Suppressor macrophage (primary cell): ENCODE data around the gene UBE2J2.
A peak's percentile ranks its signal among the peaks of the same experiment; 100 is the strongest.
"Not testable (repeated sequence)": the region's sequence is repeated elsewhere in the genome, so short reads cannot be mapped to it uniquely, and the experiment has no call there.

ENCODE experiments used
- DNase-seq, 4 experiments: peaks; one replicate each; pipeline ENCODE4 v3.0.0-alpha.2; 2020 to 2022

The UBE2J2 gene

DNA sequence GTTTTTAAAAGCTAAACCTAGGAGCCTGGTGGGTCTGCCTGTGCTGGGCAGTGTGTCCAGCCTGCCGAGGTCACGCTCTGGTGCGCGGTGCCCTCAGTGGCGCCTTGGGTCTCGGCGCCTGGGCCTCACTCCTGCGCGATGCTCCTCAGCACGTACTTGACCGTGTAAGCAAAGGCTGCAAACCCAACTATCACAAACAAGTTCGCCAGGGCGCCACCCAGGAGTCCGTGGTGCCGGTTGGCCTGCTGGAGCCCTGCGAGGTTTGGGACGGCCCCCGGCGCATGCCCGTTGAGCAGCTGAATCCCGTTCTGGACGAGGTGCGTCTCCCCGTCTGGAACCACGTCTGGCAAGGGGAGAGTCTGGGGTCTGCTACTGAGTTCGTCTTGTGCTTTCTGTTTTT, 18.6 kb downstream of the UBE2J2 start:
- DNase-seq, result no peak

DNA sequence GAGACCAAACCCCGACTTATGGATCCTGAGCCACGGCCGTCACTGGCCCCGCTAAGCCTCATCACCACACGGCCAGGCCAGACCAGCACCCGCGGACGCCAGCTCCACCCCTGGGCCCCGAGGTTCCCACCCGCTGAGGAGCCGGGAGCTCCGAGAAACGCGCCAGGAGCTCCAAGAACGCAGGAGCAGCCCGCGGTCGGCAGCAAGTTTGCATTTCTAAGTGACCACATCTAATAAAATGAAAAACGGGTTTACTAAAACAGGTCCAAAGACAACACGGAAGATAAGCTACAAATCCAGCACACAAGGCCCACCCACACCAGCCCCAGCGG, 19.0 kb downstream of the UBE2J2 start:
- no peak for DNase-seq

DNA sequence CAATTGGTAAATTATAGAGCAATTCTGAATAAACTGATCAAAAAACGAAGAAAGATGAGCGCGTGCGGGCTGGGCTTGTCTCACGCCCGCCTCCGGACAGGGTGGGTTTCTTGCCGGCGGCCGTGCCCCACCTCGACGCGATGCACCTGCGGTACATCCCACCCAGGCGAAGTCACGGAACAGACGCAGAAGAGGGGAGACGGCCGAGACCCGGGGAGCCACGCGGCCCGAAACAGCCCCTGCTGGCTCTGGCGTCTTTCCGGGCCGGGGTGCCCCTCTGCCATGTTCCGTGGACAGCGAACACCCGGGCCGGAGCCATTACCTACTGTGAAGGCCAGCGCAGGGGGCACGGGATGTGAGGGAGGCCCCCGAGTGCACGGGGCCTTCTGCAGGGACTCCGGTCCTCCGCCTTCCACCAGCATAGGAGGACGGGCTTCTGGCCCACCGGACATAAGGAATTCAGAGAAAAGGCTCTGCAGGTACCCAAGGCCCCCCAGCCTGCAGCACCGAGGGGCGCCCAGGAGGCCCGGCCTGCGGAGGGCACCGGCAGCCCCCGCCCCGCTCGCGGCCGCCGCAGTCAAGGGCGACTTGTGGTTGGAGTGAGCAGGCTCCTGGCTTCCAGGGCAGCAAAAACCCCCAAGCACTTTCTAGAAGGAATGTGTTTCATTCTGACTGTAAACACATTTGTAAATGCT, 19.5 kb downstream of the UBE2J2 start:
- DNase-seq, result no peak

DNA sequence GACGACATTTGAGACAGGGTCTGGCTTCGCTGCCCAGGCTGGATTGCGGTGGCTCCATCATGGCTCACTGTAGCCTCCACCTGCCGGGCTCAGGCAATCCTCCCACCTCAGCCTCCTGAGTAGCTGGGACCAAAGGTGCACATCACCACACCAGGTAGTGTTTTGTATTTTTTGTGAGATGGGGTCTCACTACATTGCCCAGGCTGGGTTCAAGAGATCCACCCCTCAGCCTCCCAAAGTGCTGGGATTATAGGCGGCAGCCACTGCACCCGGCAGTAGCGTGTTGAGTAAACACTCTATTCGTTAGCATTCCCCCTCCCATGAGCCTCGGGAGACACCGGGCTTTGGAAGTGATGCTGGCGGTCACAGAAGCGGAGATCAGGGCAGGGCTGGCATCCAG, 20.3 kb downstream of the UBE2J2 start:
- no peak for DNase-seq

DNA sequence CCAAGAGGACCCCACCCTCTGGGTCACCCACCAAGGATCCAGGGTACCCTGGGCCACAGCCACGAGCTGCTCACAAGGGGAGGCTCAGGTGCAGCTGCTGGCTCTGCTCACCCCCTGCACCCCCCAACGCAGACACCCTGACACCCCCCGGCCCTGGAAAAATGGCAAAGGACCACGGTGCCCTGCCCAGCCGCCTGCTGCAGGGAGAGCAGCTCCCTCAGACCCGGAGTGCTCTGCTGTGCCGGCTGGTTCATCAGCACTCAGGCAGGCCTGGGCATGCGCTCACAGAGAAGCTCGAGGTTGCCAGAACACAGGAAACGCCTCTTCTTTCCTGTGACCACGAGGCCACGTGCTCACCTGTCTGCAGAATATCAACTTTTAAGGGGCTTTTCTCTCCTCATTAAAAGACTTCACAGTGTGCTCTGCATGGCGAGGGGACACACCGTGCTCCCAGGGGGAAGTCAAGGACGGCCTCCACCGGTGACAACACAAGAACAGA, 22.8 kb downstream of the UBE2J2 start:
- DNase-seq, result peak in 1 of 4 experiments; percentile 8

DNA sequence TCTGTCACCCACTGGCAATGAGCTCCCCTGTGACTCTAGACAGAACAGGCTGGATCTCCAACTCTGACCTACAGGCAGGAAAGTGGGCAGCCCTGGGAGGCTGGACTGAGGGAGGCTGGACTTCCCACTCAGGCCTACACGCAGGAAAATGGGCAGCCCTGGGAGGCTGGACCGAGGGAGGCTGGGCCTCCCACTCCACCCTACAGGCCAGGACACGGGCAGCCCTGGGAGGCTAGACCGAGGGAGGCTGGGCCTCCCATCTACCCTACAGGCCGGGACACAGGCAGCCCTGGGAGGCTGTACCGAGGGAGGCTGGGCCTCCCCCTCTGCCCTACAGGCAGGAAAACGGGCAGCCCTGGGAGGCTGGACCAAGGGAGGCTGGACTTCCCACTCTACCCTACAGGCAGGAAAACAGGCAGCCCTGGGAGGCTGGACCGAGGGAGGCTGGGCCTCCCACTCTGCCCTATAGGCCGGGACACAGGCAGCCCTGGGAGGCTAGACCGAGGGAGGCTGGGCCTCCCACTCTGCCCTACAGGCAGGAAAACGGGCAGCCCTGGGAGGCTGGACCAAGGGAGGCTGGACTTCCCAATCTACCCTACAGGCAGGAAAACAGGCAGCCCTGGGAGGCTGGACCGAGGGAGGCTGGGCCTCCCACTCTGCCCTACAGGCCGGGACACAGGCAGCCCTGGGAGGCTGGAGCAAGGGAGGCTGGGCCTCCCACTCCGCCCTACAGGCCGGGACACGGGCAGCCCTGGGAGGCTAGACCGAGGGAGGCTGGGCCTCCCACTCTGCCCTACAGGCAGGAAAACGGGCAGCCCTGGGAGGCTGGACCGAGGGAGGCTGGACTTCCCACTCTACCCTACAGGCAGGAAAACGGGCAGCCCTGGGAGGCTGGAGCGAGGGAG, 25.4 kb downstream of the UBE2J2 start:
- DNase-seq, result not testable (repeated sequence)

DNA sequence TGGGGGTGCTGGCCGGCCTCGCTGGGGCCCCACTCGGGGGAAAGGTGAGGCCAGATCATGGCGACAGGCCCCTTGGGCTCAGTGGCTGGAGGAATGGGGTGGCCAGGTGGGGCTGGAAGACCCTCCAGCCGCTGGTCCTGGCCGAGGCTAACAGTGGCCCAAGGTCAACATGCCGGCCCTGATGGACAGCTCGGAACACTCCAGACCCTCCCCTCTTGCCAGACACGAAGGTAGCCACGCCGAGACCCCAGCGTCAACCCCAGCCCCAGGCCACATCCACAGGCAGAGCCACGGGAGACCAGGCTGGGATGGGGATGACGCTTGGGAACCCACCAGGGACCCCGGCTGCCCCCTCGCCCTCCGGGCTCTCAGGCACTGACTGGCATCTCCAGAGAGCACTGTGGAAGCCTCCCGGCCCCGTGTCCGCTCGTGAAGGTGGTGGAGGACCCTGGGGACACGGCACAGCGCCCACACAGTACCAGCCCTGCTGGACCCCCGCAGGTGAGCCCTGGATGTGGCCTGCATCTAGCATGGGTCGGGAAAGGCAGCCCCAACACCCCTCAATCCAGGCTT, 26.2 kb downstream of the UBE2J2 start:
- no peak for DNase-seq

DNA sequence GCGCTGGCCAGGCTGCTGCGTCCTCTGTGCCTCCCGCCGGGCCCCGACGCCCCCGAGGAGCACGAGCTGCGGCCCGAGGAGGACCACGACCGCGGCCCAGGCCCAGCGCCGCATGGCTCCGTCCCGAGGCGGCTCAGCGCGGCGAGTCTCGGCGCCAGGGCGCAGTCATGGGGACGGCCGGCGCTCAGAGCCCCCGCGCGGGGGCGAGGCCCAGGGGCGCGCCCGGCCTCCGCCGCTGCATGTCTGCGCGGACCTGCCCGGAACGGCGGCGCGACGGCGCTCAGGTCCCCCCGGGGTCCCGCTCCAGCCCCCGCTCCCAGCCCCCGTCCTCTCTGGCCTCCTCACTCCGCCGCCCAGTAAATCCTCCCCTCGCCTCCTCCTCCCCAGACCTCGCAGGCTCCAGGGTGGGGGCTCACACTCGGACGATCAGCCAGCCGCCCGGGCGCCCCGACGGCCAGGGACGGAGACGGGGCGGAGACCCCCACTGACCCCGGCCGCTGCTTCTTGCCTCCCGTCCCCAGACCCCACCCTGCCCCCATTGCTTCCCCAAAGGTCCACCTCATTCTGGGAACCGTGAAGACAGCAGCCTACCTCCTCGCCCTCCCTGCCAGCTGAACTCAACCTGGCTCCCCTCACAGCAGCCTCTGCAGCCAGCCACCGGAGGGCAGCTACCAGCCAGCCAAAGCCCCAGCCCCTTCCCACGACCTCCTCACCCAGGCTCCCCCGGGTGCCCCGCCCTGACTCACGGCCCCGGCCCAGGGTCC, 26.9 kb downstream of the UBE2J2 start, which contains the start of gene C1QTNF12:
TSS of gene C1QTNF12 (minus strand) at position 146 of the 764 bp plus-strand sequence. CDS start at position 114, 32 bp downstream.
- no peak for DNase-seq

DNA sequence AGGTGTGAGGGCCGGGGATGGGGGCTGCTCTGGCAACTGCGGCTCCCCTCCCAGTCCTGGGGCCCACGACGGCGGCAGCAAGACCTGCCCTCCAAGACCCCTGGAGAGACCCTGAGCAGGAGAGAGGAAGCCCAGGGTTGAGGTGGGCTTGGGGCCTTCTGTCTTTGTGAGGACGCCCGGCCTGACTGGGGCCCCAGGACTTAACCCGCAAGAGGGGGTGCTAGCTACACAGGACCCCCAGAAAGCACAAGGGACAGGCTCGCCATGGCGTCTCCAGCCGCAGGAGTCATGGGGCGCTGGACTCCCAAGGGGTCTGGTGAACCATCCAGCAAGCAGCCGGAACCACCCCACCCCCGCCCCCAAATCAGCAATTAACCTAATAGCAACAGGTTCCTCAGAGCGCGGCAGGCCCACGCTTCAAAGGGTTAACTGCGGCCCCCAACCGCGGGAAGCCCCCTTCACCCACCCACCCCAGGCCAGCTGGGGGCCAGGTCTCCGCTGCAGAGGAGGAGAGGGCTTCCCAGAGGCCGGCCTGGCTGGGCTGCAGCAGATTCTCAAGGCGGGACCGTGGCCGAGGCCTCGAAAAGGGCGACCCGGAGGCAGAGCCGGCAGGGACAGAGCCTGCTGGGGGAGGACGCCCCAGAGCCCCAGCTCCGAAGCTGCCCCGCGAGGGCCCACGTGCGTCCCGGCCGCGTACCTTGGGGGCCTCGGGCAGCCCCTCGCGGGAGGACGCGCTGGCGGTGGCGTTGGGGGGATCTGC, 27.7 kb downstream of the UBE2J2 start:
- no peak for DNase-seq

DNA sequence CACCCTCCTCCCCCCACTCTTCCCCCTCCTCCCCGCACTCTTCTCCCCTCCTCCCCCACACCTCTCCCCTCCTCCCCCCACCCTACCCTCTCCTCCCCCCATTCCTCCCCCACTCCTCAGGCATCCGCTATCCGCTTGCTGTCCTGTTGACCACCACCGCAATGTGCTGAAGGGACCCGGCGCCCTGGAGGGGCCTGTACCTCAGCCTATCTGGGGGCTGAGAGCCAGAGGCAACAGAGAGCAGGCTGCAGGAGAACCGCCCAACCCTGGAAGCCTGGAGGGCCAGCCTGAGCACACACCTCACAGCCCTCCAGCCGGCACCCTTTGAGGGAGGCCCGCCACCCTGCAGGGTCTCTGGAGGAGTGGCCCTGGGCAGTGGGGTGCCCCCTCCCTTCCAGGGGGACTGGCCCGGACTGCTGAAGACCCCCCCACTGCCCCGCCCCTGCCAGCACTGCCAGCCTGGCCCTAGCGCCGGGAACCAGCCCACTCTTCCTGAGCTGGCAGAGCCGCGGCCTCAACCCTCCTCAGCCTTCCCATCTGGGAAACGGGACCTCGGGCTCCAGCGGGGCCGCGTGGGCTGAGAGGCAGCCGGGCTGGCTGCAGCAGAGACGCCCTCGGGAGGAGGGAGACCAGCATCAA, 28.4 kb downstream of the UBE2J2 start:
- DNase-seq, result no peak

DNA sequence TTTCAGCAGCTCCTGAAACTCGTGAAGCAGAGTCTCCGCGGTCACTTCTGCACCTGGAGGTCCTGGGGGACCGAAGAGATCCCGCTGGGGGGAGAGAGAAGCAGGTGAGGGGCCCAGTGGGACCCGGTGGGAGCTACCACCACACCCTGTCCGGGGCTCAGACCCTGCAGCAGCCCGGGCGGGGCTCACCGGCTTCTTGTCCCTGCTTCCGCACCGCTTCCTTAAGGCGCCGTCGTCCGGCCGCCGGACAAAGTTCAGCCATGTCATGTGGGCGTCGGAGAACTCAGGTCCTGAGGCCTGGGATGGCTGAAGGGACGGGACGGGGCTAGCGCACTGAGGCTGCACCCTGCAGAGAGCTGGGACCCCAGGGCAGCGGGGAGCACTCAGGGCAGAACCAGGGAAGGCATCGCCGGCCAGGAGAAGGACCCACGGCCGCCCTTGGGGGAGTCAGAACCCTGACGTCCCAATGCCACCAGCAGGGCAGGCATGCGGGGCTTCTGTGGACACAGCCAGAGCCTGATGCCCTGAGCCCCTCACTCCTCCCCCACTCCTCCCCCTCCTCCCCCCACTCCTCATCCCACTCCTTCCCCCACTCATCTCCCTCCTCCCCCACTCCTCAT, 29.4 kb downstream of the UBE2J2 start:
- no peak for DNase-seq

DNA sequence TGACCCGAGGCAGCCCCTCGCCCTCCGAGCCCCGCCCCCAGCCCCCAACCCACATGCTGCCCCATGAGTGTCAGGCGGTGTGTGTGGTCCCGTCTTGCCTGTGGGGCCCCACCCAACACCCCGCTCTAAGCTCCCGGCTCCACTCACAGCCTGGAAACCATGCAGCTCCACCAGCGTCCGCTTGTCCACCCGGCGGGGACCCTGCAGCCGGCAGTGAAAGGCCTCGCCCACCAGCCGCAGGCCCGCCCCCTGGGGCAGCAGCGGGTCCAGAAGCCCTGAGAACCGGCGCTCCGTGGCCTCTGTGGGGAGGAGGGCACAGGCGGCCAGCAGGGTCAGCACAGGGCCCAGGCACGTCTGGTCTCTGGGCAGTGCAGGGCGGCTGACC, 29.9 kb downstream of the UBE2J2 start:
- DNase-seq, result no peak

DNA sequence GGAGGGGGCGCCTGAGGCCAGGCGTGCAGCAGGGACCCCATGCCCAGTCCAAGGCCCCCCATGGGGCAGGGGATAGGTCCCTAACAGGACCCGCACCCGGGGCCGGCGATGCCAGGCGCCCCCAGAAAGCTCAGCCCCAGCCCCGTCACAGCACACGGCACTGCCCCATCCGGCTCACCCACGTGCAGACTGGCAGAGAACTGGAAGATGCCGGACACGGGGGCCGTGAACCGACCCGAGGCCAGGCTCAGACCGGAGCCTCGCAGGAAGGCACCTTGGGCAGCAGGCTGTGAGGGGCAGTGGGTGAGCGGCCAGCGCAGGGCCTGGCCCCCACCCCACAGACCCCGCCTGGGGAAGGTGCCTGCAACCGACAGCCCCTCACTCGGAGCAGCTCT, 30.4 kb downstream of the UBE2J2 start:
- DNase-seq, result no peak

DNA sequence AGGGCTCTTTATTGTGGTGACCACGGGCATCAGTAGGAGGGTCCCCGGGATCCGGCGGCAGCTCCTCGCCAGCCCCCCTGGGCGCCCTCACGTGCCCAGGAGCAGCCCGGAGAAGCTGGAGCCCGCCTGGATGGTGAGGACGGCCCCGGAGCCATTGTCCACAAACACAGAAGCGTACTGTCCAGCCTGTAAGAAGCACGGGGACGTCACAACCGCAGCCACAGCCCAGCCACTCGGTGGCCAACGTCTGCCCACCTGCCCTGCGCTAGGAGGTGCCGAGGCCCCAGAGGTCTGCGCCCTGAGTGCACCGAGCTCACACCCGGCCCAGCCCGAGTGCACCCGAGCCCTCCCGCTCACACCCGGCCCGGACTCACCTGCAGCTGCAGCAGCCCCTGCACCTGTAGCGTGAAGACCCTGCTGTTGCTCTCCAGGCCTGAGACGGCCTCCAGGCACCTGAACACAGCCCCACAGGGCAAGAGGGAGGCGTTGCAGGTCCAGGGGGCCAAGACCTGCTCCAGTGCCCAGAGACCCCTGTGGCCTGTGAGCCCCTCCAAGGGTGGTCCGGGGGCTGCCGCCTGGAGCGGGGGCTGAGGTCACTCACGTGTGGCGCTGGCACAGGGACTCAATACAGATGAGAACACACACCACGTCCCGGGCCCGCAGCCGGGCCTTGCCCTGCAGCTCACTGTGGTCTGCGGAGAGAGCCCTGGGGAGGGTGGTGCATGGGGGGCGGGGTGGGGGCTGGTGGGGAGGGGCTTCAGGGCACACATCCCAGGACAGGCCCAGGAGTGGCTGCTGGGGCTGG, 31.0 kb downstream of the UBE2J2 start:
- no peak for DNase-seq

DNA sequence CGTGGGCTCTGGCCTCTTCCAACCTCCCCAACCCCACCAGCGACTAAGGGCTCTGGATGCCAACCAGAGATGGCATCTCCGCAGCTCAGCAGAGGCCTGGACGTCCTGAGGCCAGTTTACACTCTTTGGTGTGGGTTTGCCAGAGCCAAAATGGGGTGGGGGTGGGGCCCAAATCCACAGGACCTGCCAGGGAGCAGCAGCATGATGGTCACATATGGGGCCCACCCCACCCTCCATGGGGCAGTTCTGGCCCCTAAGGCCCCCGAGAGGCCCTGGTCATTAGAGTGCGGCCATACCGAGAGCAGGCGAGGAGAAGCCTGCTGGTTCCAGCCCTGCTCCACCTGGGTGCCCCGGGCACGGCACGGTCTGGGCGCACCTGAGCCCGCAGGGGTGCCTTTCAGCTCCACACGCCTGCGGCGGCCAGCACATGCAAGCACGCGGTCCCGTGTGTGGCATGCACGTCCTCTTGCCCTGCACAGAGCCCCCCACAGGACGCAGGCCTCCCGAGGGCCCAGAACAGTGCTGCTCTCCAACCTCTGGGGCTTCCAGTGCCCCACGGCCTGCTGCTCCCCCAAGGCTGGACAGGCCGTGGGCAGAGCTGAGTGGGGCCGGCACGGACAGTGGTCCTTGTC, 31.9 kb downstream of the UBE2J2 start:
- no peak for DNase-seq

DNA sequence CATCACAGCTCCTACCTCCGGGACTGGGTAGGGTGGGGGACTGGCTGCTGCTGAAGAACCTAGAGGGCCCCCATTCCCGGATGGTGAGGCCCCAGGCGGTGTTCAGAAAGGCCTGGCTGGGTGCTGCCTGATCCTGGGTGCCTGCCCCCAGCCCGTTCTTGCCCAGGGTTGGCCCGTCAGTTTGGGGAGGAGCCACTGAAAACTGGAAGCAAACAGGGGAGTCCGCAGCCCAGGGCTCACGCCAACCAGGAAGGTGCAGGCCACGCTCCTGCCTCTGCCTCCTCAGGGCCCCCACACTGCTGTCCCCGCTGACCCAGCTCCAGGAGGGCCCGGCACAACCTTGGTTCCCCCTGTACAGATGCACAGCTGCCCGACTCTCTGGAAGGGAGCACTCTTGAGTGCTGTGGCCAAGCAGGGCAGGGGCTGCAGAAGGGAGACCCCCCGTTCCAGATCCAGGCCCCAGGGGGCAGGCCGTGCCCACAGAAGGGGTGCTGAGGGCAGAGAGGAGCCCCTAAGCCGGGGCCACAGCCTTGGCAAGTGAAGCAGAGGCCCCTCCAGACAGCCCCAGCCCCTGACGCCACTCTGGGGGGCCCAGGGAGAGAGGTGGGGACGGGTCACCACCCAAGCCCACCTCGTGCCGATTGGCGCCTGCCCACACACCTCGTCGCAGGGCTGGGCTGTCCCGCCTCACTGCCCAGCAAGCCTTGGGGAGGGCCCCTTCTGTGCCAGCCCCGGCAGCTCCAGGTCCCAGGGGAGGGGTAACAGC, 32.6 kb downstream of the UBE2J2 start:
- DNase-seq, result no peak

DNA sequence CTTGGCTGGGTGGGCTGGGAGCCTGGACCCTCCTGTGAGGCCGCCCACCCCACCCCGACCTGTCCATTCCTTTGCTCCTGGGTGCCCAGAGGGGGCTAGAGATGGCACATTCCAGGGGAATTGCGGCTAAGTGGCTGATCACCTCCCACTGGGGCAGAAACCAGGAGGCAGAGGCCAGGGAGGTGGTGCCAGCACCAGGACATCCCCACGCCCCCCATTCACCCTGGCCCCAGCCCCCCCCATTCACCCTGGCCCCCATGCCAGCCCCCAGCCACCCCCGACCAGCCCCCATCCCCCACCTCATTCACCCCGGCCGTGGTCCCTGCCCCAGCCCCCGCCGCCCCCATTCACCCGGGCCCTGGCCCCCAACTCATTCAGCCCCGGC, 33.3 kb downstream of the UBE2J2 start:
- no peak for DNase-seq

DNA sequence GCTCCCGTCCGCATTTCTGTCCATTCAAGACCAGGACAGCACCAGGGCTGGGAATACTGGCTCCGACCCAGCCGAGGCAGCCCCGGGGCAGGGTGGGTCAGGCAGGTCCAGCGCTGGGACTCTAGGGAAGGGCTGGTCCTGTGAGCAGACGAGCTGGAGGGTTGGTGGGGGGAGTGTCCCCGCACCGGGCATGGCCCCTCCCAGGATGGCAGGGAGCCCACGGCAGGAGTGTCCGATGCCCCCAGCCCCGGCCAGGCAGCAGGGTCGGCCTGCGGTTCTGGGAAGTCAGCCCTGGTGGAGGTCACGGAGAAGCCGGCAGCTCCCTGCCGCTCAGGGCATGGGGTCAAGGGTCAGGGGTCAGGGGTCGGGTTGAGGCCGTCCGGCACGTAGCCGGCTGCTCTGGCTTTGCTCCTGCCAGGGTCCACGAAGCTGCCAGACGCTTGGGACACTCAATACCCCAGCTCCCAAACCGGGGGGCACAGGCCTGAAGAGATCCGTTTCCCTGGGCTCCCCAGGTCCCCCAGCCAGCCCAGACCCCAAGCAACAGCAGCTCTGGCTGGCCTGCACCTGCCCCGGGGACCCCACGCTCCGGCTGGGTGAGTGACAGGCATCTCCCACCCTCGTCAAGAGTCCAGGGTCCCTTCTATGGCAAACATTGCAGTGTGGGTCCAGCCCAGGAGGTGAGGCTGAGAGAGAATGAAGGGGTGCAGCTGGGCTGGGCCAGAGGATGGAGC, 33.9 kb downstream of the UBE2J2 start:
- no peak for DNase-seq
